ENCODE measurements around the gene RFTN1. TPM values are rescaled to one million over a fixed set of nuclear protein-coding genes. Genes with fewer than 3 reads are reported as not detected.

Gene RFTN1
- total RNA-seq, 2 experiments from 2014 or later: 81.8 to 152 TPM

DNA sequence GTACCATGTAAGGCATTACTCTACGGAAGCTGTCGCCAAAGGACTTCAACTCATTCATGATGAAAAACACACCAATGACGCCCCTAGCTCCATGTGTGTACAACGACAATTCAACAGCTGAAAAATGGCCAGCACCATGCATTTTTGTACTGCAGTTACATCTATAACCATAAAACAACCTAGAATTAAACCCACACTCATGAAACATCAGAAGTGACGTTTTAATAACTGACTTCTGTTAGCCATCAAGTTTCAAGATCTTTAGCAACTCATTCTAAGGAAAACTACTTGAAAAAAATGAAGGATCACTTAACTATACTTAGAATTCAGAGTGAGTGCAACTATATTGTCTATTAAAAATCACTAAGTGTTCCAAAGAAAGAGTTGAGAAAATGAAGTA lies 84.9 kb downstream of the RFTN1 start:
- Histone ChIP-seq H3K4me1 (ENCODE audit: insufficient read depth, low read length, poor library complexity, severe bottlenecking) (peaks cover 99% of the 10 kb centered on the region), H3K36me3 (ENCODE audit: insufficient read depth, low read length) (peaks cover 88% of the 10 kb centered on the region), H3K9me2 (ENCODE audit: insufficient read depth, low read length) (no peaks in the 10 kb centered on the region), H3K27ac (ENCODE audit: low read depth, low read length, poor library complexity, severe bottlenecking) (peak overlapping the region; percentile 18), H3K4me2 (ENCODE audit: low read length) (0 out of 2 replicates have a peak overlapping the region, but pooled peaks have one; percentile 82), H3K79me2 (ENCODE audit: insufficient read depth, low read depth, low read length) (peaks cover 91% of the 10 kb centered on the region), H4K20me1 (ENCODE audit: insufficient read depth, low read length) (no peaks in the 10 kb centered on the region), H2AFZ (ENCODE audit: low read length) (no peak overlapping the region), H3K9me3 (ENCODE audit: low read length) (no peaks in the 10 kb centered on the region; the same call in 1 of the 2 replicates), H3K4me3 (ENCODE audit: low read depth, low read length, poor library complexity, severe bottlenecking) (no peak overlapping the region)
- CTCF ChIA-PET (ENCODE audit: unreplicated experiment): interaction anchor here (0.5 kb wide), 1 partner anchor 472 kb away, joined by 3 read pairs; no protein-coding TSS in a partner anchor
- no TSS peak for BruUV-seq (replicated peaks)
- intact Hi-C loops (cut with micrococcal nuclease; ENCODE audit: unreplicated experiment): no loop called here
- TF ChIP-seq CTCF (conservative IDR thresholded peaks at IDR 0.05; ENCODE audit: low read length) (no peak), EZH2phosphoT487 (IDR thresholded peaks at IDR 0.05; ENCODE audit: borderline replicate concordance, low read depth, low read length) (no peak)
- POLR2A ChIA-PET: interaction anchor here (0.6 to 6.8 kb wide), 7 partner anchors 8 to 856 kb away, joined by 3 to 59 read pairs (median 5); partner anchors contain the start of gene RFTN1
- DNase-seq (ENCODE audit: low spot score): no peak

DNA sequence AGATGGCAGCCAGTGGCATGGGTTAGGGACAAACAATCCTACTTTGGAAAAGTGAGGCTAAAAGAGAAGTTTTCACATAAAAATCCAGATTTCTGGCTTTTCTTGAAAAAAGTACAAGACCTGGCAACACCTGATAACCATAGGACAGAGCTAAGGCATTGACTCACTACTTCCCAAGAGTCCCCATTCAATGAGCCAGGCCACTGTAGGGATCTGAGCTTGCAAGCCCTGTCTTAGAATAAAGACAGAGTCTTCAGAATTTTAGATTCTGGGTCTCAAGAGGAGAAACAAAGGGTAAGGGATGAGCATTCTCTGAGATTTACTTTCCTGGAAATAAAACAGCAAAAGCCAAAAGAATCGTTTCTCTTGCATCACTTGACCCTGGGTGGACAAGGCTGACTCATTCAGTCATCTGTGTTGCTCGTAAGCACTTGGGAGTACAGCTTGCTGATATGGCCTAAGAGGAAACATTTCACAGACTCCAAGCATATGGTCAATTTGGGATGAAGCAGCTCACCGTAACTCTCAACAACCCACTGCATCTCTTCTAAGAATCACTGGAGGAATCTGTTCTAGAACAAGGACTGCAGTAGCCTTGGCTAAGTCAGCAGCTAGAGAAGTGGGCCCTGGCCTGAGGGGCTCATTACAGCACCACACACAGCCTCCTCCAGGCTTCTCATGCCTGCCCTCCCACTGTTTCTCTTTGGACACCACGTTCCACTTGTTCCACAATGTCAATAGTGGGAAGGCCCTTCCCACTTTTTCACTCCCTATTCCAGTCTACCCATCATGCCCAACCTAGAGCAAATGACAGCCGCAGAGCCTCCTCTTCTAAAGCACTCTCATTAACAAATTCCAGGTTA lies 86.2 kb downstream of the RFTN1 start:
- no peak for DNase-seq (ENCODE audit: low spot score)
- no peak for TF ChIP-seq CTCF (conservative IDR thresholded peaks at IDR 0.05; ENCODE audit: low read length)
- TF ChIP-seq EZH2phosphoT487 (IDR thresholded peaks at IDR 0.05; ENCODE audit: borderline replicate concordance, low read depth, low read length): no peak
- H2AFZ ChIP-seq (ENCODE audit: low read length): no peak overlapping the region
- no peaks in the 10 kb centered on the region for H4K20me1 ChIP-seq (ENCODE audit: insufficient read depth, low read length)
- intact Hi-C loops (cut with micrococcal nuclease; ENCODE audit: unreplicated experiment): no loop called here
- no peaks in the 10 kb centered on the region for H3K9me2 ChIP-seq (ENCODE audit: insufficient read depth, low read length)
- peak overlapping the region; percentile 5 for H3K27ac ChIP-seq (ENCODE audit: low read depth, low read length, poor library complexity, severe bottlenecking)
- H3K36me3 ChIP-seq (ENCODE audit: insufficient read depth, low read length): peaks cover 94% of the 10 kb centered on the region
- no TSS peak for BruUV-seq (replicated peaks)
- ChIA-PET CTCF (ENCODE audit: unreplicated experiment) (no interaction called here), POLR2A (interaction anchor here (0.6 to 6.8 kb wide), 6 partner anchors 9 to 86 kb away, joined by 3 to 59 read pairs (median 3); partner anchors contain the start of gene RFTN1)
- H3K79me2 ChIP-seq (ENCODE audit: insufficient read depth, low read depth, low read length): peaks cover 94% of the 10 kb centered on the region
- peaks cover 93% of the 10 kb centered on the region for H3K4me1 ChIP-seq (ENCODE audit: insufficient read depth, low read length, poor library complexity, severe bottlenecking)
- H3K9me3 ChIP-seq (ENCODE audit: low read length): no peaks in the 10 kb centered on the region; the same call in 1 of the 2 replicates
- no peak overlapping the region for H3K4me3 ChIP-seq (ENCODE audit: low read depth, low read length, poor library complexity, severe bottlenecking)
- no peak overlapping the region for H3K4me2 ChIP-seq (ENCODE audit: low read length)

Data from OCI-LY7 (cell line).